Astrocyte (in vitro differentiated cells and primary cell): ENCODE results near the gene ETV1.

Source experiments
- CTCF ChIP-seq: IDR thresholded peaks from 2 replicates; pipeline ENCODE4 v1.5.1; 2011; ENCODE audit warnings: low read depth, mild to moderate bottlenecking, inconsistent platforms, low read length, moderate library complexity; ENCODE audit not compliant: insufficient read depth
- EZH2 ChIP-seq: IDR thresholded peaks from 2 replicates; pipeline ENCODE4 v1.6.1; 2012; ENCODE audit warnings: mild to moderate bottlenecking, low read length, inconsistent platforms; ENCODE audit not compliant: insufficient read depth

- TF ChIP-seq CTCF (no peak), EZH2 (no peak)
These were observed 69.3 kb downstream of the ETV1 start for GRCh38 chr7:13920053-13920697.
